Inflammatory macrophage treated with lipopolysaccharide for 1 hour (primary cell): ENCODE data around the gene AKIRIN2.
"Not testable (repeated sequence)": the region's sequence is repeated elsewhere in the genome, so short reads cannot be mapped to it uniquely, and the experiment has no call there.

ENCODE experiments used
- DNase-seq, 2 donors: peaks; one replicate each; pipeline ENCODE4 v3.0.0-alpha.2; 2020 to 2022

AKIRIN2 gene

DNA sequence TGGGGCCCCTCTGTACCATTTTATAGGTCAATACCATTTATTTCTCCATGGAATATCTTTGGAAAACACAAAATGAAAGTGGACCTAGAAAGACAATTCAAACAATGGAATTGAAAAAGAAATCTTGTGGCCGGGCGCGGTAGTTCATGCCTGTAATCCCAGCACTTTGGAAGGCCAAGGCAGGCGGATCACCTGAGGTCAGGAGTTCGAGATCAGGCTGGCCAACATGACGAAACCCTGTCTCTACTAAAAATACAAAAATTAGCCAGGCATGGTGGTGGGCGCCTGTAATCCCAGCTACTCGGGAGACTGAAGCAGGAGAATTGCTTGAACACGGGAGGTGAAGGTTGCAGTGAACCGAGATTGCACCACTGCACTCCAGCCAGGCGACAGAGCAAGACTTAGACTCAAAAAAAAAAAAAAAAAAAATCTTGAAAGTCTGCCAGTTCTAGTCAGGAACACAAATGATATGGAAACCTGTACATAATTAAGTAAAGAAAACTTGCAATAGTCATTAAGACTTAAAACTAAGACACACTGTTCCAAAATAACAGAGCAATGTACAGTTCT lies 15.3 kb downstream of the AKIRIN2 start:
- DNase-seq, result not testable (repeated sequence)

DNA sequence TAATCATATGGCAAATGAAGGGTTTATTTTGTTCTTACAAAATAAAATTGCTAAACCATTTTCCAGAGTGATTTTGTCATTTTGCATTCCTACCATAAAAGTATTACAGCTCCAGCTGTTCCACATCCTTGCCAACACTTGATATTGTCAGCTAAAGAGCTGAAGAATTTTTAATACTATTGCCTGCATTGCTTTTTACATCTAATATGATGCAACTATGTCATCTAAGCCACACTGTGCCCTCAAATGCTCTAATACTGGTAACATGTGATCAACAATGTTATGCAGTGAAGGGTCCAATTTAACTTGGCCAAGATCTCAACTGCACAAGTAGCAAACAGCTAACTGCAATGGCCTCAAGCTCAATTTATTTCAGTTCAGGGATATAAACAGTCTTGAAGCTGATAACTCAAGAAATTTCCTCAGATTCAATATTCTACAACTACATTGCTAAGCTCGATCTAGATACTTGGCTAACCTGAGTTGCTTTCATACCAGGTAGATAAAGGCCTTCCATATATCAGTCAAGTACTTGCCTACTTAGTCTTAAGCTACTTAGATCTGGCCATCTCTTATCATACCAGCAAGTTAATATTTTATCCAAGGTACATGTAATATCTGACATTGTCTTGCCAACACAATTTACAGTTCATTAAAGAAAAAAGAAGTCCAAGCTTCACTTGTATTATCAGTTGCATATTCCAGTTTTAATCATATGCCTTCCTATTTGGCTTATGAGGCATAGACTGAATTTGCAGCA lies 17.0 kb downstream of the AKIRIN2 start:
- no peak for DNase-seq

DNA sequence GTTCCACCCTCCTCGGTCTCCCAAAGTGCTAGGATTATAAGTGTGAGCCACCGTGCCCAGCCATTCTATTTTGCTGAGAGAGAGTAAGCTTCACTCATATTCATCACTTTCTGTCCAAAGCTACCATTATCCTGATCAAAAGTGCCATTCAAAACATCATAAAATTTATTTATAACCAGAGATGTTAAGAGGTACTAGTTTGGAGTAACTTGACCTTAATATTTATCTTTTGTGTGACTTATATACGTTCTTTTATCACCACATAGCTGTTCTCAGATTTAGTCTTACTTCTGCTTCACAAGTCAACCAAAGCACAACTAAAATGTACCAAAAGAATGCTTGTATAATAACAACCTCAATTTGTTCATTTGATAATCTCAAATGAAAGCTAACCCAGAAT lies 18.1 kb downstream of the AKIRIN2 start:
- no peak for DNase-seq

DNA sequence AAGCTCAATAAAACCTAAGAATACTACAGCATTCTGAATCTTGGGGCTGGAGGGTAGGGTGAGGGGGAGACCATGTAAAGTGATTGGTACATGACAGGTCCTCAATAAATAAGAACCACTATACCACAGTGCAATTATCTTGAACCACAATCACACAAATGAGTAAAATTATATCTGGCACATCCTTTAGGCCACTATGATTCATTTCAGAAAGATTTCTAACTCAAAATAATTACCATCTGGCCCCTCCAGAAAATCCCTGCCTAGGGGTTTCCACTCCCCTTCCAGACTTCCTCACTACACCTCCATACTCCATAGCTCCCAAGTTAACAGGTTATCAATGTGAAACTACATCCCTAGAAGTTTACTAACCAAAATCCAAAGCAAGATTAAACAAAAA lies 19.7 kb downstream of the AKIRIN2 start:
- no peak for DNase-seq

DNA sequence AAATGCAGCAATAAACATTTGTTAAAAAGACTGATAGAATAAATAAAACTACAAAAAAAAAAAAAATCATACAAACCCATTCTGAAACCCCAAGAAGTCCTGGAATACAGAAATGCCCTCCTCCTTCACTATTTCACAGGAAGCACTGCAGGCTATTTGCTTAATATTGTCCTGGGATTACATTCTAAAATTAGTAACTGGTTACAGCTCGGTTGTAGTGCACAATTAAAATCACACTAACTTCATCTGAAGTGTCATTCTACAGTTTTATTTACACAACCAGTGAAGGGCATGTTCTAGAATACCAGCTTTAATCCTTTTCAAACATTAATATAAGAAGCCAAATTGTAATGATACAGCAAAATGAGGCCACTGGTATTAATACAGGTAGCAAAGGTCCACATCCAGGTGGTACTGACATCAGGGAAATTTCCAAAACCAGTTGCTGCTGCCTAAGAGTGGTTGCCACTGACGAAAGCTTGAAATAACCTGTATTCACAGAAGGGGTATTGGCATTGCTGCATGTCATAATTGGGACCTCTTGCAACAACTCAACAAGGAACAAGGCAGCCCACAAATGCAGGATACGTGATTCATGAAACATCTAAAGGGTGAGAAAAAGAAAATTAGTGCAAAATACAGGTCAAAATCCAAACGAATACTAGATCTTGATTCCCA lies 26.9 kb downstream of the AKIRIN2 start:
- DNase-seq, result no peak

DNA sequence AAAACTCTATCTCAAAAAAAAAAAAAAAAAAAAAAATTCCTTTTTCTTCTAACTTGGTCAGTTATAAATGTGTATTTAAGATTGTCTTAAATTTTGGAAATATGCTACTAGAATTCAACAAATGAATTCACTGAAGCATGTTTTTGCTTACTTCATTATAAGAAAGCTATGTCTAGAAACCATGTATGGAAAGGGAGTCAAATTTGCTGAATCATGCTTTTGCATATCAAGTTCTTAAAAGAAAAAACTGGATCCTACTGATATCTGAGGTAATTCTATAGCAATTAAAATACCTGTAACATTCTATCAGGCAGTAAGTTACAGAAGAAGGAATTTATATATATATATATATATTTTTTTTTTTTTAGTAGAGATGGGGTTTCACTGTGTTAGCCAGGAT lies 27.7 kb downstream of the AKIRIN2 start:
- DNase-seq, result no peak

DNA sequence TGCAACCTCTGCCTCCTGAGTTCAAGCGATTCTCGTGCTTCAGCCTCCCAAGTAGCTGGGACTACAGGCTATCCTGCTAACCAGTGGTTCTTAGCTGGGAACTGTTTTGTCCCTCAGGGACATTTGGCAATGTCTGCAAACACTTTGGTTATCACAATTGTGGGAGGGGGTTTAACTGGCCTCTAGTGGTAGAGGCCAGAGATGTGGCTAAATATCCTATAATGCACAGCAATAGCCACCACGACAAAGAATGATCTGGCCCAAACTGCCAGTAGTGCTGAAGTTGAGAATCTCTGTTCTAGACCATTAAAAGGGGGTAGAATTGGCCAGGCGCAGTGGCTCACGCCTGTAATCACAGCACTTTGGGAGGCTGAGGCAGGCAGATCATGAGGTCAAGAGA lies 28.8 kb downstream of the AKIRIN2 start:
- no peak for DNase-seq

DNA sequence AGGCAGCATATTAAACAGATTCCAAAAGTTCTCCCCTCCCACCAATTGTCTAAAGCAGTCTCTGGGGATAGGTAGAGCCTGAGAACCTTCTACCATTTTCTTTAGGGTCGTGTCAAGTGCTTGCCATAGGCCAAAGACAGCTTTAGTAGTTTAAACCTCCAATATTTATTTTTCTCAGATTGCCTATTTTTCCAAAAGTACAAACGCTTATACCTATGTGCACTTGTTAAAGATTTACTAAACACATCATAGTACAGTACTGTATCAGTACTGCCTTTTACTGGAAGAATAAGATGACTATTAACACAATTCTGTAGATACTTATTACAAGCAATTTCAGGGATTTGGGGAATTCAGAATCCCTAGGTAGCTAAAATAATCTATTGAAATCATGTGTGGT lies 29.4 kb downstream of the AKIRIN2 start:
- no peak for DNase-seq

DNA sequence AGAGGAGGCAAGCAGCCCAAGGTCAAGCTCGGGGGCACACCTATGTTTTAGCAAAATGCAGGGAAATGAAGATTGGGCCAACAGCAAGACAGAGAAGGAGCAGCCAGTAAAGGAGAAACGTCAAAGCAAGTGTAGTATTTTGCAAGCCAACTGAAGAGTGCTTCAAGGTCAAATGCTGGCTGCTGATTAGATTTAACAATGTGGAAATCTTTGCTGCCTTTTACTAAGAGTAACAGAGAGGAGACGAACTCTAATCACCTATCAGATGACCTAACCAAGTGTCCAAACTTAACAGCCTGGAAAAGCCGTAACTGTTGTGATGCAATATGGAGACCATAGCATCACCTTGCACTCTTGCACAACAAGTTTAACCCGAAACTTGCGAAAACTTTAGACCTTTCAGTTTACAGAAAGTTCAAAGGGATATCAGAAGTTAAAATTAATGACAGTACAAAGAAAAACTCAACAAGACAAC lies 30.4 kb downstream of the AKIRIN2 start:
- no peak for DNase-seq

DNA sequence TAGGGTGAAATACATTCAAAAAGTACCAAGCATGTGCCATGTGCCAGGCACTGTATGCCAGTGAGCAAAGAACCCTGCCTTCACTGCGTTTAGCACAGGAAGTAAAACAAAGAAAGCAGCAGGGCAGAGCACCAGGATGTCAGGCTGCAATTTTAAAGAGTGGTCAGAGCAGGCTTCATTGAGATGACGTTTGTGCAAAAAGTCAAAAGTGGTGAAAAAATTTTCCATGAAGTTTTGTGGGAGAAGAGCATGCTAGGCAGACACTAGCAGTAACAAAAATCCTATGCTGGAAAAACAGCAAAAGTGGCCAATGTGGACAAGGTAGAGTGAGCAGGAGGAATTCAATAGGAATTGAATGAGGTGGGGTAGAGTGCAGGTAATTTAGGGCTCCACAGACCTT lies 31.3 kb downstream of the AKIRIN2 start:
- DNase-seq, result no peak

DNA sequence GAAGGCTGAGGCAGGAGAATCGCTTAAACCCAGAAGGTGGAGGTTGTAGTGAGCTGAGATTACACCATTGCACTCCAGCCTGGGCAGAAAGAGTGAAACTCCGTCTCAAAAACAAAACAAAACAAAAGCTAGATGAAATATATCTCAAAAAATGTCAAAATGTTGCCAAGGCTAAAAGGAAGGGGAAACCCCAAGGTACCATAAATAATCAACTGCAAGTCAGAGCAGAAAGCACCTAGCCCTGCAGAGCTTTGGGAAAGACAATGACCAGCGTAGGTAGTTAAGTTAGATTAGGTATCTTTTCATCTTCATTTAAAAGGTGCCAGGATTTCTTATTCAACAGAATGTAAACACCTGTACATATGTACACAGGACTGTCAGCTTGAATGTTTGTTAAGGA lies 33.0 kb downstream of the AKIRIN2 start:
- DNase-seq, result no peak

DNA sequence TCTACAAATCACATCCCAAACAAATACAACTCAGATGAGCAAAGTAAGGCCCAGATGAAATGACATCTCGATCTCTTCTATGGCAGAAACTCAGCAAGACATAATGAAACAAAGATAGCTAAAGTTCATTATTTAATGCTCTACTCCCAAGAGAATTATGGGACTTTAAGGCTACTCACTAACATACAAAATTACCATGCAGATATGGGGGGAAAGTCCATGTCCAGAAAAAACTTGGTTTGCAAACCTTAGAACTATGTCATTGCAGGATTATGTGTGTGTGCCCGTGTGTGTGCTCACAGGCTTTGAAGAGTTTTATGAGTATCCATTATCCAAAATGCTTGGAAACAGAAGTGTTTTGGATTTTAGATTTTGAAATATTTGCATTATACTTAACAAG lies 34.0 kb downstream of the AKIRIN2 start:
- DNase-seq, result no peak

DNA sequence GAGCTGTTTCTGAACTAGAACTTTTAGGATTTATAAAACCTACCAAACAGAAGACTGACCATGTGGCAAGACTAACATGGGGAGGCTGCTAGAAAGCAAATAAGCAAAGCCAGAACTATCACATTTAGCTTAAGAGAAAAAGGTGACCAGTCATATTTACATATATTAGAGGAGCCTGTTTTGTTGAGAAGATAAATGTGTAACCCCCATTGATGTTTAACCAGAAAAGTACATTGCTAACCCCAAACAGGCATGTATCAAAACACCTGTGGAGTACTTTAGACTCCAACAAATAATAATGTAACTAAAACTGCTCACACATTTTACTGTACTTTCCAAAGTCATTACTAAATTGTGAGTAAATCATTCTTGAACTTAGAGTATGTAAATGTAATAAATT lies 35.0 kb downstream of the AKIRIN2 start:
- DNase-seq, result no peak

DNA sequence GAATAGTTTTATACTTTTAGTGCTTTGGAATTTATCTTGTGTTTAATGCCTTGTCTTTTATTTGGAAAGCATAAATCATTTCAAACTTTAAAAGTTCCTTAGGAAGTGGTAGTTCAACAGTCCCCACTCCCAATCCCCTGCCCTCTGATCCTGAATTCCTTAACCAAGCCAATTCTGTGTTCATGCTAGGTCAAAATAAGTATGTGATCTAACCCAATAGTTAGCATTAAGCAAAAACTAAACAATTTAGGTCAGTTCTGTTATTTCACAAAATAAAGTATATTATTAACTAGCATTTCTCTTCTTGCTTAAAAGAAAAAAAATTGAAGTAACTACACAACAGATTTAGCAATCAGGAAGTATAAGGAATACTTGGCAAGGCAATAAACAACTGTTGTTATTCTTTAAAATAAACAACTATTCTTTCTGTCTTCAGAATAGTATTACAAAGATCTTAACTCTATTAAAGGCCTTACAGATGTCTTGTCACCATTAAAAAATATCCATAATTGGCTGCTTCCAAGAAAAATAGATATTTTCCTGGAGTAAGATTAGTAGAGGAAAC lies 37.0 kb downstream of the AKIRIN2 start:
- no peak for DNase-seq

DNA sequence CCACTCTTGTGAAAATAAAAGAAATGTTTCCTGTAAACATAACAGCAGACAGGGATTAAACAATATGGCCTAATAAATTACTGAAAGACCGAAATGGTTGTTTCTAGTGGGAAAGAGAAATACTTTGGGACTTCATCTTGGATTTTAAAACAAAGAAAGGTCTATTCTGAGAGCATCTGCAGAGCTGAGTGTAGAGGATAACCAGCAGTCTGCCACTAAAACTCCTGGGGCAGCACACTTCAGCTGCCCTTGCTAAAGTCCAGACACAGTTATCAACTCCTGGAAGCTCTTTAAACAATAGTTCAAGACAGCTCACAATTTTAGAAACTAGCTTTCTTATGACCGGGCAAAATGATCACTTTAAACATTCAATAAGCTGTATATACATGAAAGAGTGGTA lies 38.6 kb downstream of the AKIRIN2 start:
- DNase-seq, result no peak

DNA sequence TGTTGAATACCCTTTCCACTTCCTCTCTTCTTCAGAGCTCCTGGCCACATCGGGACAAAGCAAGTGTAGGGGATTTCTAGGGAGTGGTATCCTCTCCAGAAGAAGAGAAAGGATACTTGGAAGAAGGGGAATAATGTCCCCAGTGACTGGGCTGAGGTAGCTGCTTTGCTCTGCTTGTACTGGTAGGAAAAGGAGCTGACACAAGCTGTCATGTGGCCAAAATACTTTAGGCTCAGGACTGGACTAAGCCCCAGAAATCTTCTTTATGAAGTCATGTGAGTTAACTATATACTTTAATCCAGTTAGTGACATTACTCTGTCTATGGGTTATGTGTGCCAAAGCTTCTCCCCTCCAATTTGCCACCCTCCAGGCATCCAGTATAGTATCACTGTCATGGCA lies 40.5 kb downstream of the AKIRIN2 start:
- no peak for DNase-seq

DNA sequence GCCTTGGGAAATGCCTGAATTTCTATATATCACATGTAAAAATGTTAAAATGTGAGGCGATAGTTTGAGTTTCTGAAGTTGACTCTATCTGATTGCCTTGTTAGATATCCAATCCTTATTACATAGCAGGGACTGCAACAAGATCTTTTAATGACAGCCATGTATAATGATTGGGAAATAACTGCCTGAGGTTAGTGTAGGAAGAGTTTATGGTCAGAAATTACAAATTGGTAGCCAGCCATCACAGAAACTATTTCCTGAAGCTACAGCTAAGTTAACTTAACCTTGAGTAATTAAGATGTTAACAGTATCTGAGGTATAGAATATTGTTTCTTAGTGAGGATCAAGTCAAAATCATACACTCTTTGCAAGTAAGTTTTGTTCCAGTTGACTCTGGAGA lies 41.0 kb downstream of the AKIRIN2 start:
- no peak for DNase-seq

DNA sequence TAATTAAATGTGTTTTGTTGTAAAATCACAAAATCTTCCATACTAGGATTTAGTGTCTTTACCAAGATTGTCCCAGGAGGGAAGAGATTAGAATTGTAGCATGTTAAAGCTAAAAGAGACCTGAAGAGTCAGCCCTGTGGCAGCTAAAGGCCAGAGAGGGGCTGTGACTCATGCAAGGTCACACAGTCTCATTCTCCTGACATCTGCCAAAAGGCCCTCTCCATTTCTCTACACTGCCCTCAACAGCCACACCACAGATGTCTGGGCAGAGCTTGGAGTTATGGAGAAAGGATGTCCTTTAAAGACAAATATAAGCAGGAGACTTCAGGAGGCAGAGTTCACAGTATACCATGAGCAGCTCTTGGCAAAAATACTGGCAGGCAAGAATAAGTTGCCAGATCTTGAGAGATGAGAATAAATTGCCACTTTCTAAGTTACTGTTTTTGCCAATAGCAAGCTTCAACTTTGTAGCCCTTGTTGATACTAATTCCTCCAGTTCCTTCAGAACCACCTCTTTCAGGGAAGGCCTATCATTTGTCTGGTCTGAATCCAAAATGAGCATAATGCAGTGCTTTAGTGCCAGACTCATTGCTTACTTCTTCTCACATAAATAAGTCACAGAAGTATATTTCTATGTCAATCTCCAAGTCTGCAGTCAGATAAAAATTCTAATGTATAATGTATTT lies 41.7 kb downstream of the AKIRIN2 start:
- DNase-seq, result no peak

DNA sequence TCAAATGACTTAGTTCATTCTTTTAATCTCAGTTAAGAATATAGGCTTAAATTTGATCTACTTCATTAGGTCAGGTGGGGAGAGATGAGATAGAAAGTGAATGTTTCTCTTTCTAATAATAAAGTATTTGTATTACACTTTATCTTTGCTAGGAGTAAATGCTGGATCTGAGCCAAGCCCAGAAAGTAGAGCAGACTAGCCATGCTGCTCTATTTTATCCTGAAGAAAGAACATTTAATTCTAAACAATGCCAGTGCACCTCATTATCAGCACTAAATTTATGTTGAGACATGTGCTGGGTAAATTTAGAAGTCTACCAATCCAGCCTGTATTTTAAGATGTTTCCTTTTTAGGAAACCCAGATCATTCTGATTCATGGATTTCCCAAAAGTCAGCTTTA lies 43.5 kb downstream of the AKIRIN2 start:
- no peak for DNase-seq

DNA sequence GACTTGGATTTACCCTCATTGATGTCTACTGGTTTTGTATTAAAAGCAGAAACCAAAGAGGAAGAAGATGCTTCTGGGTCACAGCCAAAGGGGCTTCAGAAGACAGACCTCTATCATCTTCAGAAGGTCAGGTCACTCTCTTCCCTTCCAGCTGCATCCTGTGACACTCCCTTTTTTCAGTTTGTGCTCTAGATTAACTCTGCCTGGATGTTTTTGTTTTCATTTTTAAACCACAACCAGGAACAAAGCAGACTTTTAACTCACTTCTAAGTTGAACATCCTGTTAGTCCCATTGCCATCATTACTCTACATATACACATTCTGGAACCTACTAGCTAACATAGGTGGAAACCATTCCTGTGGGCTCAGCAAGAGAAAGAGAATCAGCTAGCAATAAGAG lies 45.2 kb downstream of the AKIRIN2 start:
- no peak for DNase-seq

DNA sequence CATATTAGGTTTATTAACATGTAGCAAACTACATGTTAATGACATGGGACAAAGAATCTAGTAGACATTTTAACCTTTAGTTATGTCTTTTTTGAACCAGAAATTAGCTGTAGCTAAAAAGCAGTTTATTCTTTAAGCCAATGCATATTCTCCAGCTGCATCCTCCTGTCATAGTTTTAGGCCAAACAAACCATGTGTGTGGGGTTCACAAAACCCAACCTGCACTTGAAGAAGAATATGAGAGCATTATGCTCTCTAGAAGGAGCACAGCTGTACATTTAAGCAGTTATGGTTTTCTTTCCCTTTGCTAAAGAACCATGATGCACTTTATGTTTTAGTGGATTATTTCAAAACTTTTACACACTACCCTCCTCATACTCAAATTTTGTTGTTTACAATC lies 46.2 kb downstream of the AKIRIN2 start:
- no peak for DNase-seq

DNA sequence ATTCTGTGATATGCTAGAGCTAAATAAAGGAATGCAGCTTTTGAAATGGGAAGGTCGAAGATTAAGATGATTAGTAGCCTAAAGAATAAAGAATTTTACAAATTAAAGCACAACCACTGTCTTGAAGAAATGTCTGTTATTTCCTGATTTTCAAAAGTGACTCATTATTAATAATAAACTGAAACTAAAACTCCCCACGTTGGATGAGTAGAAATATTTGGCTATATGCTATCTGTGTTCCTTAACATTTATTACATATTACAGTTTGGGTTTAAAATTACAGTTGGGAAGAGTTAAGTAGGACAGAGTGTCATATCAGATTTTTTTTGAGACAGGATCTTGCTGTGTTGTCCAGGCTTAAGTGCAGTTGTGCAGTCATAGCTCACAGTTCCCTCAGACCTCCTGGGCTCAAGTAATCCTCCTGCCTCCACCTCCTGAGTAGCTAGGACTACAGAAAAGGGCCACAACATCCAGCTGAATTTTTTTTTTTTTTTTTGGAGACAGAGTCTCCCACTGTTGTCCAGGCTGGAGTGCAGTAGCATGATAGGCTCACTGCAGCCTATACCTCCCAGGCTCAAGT lies 47.1 kb downstream of the AKIRIN2 start:
- DNase-seq, result no peak

DNA sequence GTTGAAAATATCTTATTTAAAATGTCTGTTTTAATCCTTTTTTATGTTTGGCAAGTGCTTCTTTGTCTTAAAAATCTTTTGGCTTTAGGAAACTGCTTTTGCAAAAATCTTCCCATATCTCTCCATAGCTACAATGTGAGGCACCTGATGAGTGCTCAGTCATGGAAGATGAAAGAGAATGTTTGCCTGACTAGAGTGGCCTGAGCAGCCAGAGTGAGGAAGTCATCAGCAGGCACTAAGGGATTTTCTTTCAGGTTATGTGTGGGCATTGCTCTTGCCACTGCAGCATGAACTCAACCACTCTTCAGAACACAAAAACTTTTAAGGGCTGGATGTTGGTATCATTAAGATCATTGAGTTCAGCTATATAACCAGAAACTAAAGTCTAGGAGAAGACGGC lies 47.9 kb downstream of the AKIRIN2 start:
- DNase-seq, result no peak
